Midbrain (tissue), 1 donor: ENCODE measurements around the gene NEURL1.
A peak's percentile ranks its signal among the peaks of the same experiment; 100 is the strongest.
"Not testable (repeated sequence)": the region's sequence is repeated elsewhere in the genome, so short reads cannot be mapped to it uniquely, and the experiment has no call there.

Experiments used
- DNase-seq: peaks from one replicate; lab custom pipeline; 2025; lab: John Stamatoyannopoulos, UW

NEURL1 gene

DNA sequence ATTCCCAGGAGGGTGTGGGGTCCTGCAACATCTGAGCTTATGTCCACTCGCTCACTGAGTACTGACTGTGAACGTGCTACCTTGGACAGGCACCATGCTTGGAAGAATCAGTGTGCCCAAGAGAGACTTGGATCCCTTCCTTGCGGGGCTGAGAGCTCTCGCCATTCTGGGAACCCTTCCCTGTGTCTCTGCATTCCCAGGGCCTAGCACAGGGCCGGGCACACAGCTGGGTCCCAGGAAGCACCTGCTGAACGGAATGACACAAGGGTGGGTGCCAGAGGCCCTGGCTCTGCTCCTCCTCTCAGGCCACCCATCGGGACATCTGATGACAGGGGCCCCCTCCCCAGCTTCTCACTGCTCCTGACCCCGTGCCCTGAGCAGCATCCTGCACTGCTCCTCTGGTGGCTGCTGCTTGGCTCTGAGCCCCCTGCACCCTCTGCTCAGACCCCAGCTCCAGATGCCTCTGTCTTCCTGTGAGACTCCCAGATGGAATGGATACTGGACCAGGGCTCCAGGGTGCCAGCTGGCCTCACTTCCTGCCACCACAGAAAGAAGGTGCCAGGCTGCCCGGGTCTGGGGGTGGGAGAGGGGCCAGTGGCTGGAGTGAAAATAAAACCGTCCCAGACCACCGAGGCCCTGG is 129.6 kb downstream of the NEURL1 start:
- DNase-seq: no peak

GRCh38 chr10:103626178-103626577 is 132.7 kb downstream of the NEURL1 start:
- peak; percentile 45 for DNase-seq

DNA sequence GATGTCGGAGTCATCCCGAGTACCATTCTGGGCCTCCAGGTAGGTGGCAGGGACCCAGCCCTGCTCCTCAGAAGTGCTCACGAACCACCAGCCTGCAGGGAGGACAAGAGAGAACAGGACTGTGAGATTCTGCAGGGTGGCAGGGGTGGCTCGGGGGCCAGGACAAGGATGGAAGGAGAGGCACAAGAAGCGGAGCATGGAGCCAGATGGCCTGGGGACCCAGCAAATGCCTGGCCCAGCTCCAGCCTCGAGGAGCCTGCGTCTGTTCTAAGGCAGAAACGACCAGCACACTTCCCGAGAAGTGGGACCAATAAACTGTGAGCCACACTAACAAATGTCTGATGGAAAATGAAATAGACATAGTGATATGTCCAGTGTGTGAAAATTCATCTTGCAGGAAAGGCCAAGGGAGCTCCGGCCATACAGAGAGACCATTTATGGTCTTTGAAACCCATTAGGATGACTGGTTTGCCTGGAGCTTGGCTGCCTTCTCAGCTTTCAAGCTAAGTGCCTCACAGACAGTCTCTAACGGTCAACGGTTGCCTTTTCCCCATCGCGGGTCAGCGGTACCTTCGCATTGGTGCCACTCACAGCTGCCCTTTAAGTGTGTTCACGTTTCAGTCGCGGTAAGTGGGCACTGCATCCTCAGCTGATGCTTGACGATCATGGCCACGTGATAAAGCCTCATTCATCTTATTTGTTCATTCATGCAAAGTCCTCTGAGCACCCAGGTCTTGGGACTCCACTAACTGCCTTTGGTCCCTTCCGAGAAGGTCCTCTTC is 133.8 kb downstream of the NEURL1 start:
- DNase-seq: no peak

DNA sequence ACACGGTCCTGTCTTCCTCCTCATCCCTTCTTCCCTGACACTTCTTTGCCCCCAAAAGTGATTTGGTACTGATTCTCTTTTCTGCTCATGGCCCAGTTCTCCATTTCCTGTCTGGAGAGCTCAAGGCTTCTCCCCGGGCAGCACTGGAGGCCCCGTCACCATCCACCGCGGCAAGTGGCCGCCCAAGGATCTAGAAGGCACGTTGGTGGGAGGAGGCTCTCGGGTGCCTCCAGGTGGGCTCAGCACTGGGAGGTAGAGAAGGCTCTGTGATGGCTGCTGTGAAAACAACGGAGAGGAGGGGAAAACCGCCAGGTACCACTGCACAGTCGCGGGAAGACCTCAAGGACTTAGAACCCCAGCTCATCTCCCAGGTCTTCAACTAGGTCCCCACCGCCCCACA is 134.4 kb downstream of the NEURL1 start:
- DNase-seq: no peak

- DNase-seq: no peak
These were observed 136.1 kb downstream of the NEURL1 start for GRCh38 chr10:103629581-103629980.

GRCh38 chr10:103630156-103630555 is 136.7 kb downstream of the NEURL1 start:
- DNase-seq: no peak

- no peak for DNase-seq
These were observed 138.7 kb downstream of the NEURL1 start for GRCh38 chr10:103632247-103632642.

DNA sequence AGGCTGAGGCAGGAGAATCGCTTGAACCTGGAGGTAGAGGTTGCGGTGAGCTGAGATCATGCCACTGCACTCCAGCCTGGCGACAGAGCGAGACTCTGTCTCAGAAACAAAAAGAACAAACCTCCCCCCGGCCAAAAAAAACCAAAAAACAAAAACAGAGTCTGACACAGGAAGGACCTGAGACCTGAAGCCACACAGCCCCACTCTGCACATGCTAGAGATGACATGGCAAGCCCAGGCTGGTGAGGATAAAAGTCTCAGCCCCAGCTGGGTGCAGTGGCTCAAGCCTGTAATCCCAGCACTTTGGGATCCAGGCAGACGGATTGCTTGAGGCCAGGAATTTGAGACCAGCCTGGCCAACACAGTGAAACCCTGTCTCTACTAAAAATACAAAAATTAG is 139.4 kb downstream of the NEURL1 start:
- not testable (repeated sequence) for DNase-seq

DNA sequence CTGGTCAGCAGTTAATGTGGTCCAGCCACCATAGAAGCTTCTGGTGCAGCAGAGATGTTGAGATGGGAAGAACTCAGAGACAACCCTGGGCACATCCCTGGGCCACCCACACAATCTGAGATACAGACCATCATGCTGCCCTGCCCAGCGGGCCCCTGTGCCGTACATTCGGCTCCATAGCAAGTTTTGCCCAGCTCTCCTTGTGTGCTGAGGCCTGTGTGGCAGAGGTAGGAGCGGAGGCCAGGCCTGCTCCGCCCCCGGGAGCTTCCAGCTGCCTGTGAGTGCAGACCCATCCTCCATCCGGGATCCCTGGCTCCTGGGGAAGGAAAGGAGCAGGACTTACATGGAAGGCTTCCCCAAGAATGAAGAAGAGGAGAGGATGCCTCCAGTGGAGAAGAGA is 140.3 kb downstream of the NEURL1 start:
- no peak for DNase-seq

- no peak for DNase-seq
These were observed 142.1 kb downstream of the NEURL1 start for GRCh38 chr10:103635580-103635979.

GRCh38 chr10:103636492-103636891 is 143.0 kb downstream of the NEURL1 start:
- DNase-seq: no peak

DNA sequence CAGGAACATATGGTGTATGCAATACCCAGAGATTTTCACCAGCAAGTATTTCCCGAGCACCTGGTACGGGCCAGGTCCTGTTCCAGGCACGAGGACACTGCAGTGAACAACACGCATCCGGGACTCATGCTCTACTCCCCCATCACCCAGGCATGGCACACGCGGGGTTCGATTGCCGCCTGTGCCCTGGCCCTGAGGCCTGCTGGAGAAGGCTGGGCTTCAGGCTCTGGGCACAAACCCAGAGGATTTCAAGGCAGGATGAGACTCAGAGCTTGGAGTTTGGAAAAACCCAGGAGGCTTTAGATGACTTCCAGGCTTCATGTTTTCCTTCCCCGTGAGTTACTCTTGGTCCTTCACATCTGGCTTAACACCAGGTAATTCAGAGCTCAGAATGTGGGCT is 143.5 kb downstream of the NEURL1 start:
- no peak for DNase-seq

DNA sequence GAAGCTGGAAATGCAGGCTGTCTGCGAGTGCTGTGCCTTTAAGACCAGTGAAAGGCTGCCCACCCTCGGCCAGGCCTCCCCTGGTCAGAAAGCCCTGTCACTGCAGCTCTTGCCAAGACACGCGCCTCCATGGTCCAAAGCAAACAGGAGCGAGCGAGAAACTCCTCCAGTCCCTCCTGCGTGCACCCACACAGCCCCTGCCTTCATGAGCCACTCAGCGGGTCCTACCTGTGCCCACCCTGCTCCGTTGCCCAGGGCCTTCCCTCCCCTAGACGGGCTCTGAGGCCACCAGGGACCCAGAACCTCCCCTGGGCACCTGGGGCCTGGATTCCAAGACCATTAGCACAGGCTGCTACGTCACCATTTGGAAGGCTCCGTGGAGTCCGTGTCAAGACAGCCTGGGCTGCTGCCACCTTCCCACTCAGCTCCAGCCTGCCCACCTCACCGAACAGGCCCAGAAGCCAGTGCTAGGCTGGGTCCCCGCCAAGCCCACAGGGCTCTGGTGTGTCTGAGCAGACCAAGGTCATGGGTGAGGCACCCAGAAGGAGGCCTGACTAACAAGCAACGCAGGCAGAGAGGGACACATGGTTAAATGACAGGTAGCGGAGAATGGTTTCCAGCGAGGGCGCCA is 144.5 kb downstream of the NEURL1 start:
- peak; percentile 54 for DNase-seq

DNA sequence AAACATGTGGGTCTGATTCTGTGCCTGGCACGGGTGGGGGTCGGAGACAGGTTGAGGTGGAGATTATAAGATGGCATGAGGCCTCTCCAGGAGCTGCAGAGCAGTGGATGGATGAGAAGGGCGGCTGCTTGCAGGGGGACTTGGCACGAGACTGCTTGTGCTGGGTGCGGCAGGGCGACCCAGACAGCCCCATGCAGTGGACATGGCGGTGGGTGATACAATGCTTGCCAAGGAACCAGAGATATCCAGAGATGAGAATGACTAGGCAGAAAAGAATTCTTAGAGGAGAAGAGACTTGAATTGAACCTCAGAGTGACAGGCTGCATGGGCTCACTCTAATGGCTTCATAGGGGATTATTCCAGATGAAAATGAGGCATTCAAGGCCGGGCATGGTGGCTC is 145.4 kb downstream of the NEURL1 start:
- no peak for DNase-seq

DNA sequence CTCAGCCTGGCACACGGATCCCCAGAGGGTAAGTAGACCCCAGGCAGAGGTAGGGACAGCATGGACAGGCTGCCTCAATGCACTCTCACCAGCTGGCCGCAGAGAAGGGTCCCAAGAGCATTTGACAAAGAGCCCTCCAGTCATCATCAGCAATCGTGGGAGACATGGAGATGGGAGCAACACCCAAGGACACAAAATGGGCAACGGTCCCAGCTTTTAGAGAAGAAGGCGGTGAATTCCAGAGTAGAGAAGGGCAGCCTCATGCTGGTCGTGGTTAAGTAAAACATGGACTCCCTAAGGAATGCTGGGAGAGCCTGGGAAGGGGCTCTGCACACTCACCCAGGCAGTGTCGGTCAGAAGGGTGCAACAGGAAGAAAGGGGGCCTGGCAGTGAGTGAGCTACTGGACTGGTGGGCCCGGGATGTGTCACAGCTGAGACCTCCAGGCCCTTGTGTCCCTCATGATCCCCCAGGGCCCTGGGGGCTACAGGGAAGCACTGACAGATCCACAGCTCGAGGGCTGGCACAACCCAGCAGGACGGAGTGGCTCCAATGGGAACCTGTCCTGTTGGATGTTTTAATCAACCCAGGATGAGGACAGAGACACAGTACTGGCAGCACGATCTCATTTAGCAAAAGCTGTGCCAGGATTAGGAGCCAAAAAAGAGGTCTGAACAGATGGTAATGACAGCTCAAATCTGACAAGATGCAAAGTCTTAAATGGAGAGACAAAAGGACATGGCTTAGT is 147.1 kb downstream of the NEURL1 start:
- no peak for DNase-seq

GRCh38 chr10:103641326-103641725 is 147.8 kb downstream of the NEURL1 start:
- no peak for DNase-seq
